Measurements from ENCODE around the gene ARHGEF10L.

GRCh38 chr1:17531343-17531681, 8.2 kb upstream of the ARHGEF10L start:
- TF ChIP-seq EP300 (IDR thresholded peaks at IDR 0.05): no peak
- no peak for TF ChIP-seq CTCF (IDR thresholded peaks at IDR 0.05)
- TF ChIP-seq POLR2A (IDR thresholded peaks at IDR 0.05): no peak
